ENCODE results near the gene NUTF2.

Gene NUTF2

GRCh38 chr16:67917140-67917851 lies 70.6 kb downstream of the NUTF2 start:
- no peak for DNase-seq (ENCODE audit: low read depth in 2 of 3, low spot score in 2 of 3)

- DNase-seq (ENCODE audit: low read depth in 2 of 3, low spot score in 2 of 3), result no peak
Observed at GRCh38 chr16:67917852-67918236, 71.1 kb downstream of the NUTF2 start.

DNA sequence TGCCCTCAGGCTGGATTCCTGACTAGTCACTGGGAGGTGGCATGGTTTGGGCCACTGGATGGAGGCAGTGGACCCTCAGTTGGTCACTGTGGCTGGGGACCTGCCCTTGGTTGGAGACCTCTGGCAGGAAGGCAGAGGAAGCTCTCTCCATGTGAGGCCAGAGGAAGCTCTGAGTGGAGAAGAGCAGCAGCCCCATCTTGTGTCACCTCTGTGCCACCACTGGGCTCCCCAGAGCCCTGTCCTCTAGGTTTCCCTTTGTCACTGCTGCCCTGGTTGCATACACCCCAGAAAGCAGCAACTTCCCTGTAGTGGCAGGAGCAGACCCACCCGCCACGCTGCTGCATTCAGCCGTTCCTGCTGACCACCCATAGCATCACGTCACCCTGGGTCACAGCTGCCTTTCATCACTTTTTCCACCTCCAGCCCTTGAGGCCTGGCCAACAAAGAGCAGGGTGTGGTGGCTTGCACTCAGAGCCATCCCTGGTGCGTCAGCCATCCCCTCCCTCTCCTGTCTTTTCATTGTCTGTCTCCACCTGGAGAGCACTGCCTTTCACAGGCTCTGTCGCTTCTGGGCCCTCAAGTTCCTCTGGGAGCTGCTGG lies 73.0 kb downstream of the NUTF2 start:
- DNase-seq (ENCODE audit: low read depth in 2 of 3, low spot score in 2 of 3), result no peak
